Measurements from ENCODE around the gene GTF2H3.

The GTF2H3 gene

GRCh38 chr12:123707466-123707865 lies 73.8 kb downstream of the GTF2H3 start:
- no peak for DNase-seq (ENCODE audit: low read depth, low spot score)
